HCT116 (cell line): ENCODE measurements around the gene KLK7. TPM values are rescaled to one million over a fixed set of nuclear protein-coding genes. Genes with fewer than 3 reads are reported as not detected.
"Not testable (repeated sequence)": the region's sequence is repeated elsewhere in the genome, so short reads cannot be mapped to it uniquely, and the experiment has no call there.

Source experiments
- ATAC-seq: fragments of 200-7000 bp; cut with Tn5 transposase; 2 replicates; pipeline ENCODE4 v1.9.1; 2020; ENCODE audit warnings: mild to moderate bottlenecking, moderate library complexity
- BruUV-seq: library from RNA; stranded (reverse); fragments of 400-500 nt; replicated peaks from 2 replicates; lab custom pipeline; 2021; lab: Mats Ljungman, UMichigan
- CTCF ChIA-PET: fragments of 300-600 bp; sonication (Branson Sonifier 250); formaldehyde crosslinking; loops from one replicate; lab custom pipeline; 2021; ENCODE audit warnings: antibody characterized with exemption; lab: Charles Lee
- POLR2A ChIA-PET: fragments of 300-600, 350-600 bp; sonication (Branson Sonifier 250); formaldehyde crosslinking; loops from one replicate; lab custom pipeline; 2021; ENCODE audit warnings: antibody characterized with exemption; lab: Charles Lee
- RAD21 ChIA-PET, 2 experiments: fragments of 300-600 bp; sonication (Branson Sonifier 250); formaldehyde crosslinking; loops; one replicate each; lab custom pipeline; 2023; ENCODE audit warnings: low total read pairs in 2 of 2; ENCODE audit not compliant: uncharacterized antibody in 2 of 2, unreplicated experiment in 2 of 2, low non-redundant PET in 1 of 2; lab: Charles Lee
- DNase-seq: peaks from one replicate; pipeline ENCODE4 v3.0.0-alpha.2; 2010; ENCODE audit warnings: low read depth, low spot score
- H2AFZ ChIP-seq: fragments of 200-600 bp; shearing (Covaris generic), sonication (generic); 2 replicates; pipeline ENCODE4 v1.6.1; 2017; ENCODE audit warnings: low read depth, mixed run types, mixed read lengths, antibody characterized with exemption, low read length; ENCODE audit not compliant: poor library complexity, severe bottlenecking
- H3K27ac ChIP-seq: 2 replicates; pipeline ENCODE4 v1.5.1; 2012; ENCODE audit warnings: low read depth, low read length
- H3K27me3 ChIP-seq: fragments of 200-600 bp; sonication (generic); 2 replicates; pipeline ENCODE4 v1.6.1; 2016; ENCODE audit warnings: mixed run types, low read length, mixed read lengths; ENCODE audit not compliant: insufficient read depth
- H3K36me3 ChIP-seq, 2 experiments: fragments of 200-500 bp in 1 of 2; fragments of 200-600 bp in 1 of 2; sonication (Bioruptor generic) in 1 of 2; sonication (generic) in 1 of 2; 2 replicates each; pipeline versions ENCODE4 v1.5.1 to v1.6.1; 2014 to 2016; ENCODE audit warnings: low read length in 2 of 2, inconsistent platforms in 1 of 2, mixed read lengths in 1 of 2, mixed run types in 1 of 2; ENCODE audit not compliant: insufficient read depth in 2 of 2, control insufficient read depth in 1 of 2
- H3K4me1 ChIP-seq, 2 experiments: fragments of 200-600 bp in 1 of 2; sonication (generic) in 1 of 2; 2 replicates each; pipeline versions ENCODE4 v1.5.1 to v1.6.1; 2012 to 2017; ENCODE audit warnings: low read length in 2 of 2, inconsistent platforms in 1 of 2, mild to moderate bottlenecking in 1 of 2, mixed read lengths in 1 of 2, mixed run types in 1 of 2, moderate library complexity in 1 of 2; ENCODE audit not compliant: insufficient read depth in 2 of 2, control insufficient read depth in 1 of 2
- H3K4me2 ChIP-seq: fragments of 200-600 bp; sonication (generic); 2 replicates; pipeline ENCODE4 v1.6.1; 2017; ENCODE audit warnings: mixed run types, low read length, mixed read lengths
- H3K4me3 ChIP-seq, 2 experiments: fragments of 200-600 bp in 1 of 2; sonication (generic) in 1 of 2; replicated peaks in 1 of 2; 2 replicates each; pipeline ENCODE4 v1.5.1; 2011 to 2016; ENCODE audit warnings: low read length in 2 of 2, control low read depth in 1 of 2, low read depth in 1 of 2, mild to moderate bottlenecking in 1 of 2, mixed read lengths in 1 of 2, mixed run types in 1 of 2
- H3K79me2 ChIP-seq: fragments of 200-600 bp; sonication (generic); 2 replicates; pipeline ENCODE4 v1.6.1; 2017; ENCODE audit warnings: mild to moderate bottlenecking, mixed run types, low read length, moderate library complexity, mixed read lengths; ENCODE audit not compliant: insufficient read depth
- H3K9ac ChIP-seq: fragments of 200-600 bp; sonication (generic); 2 replicates; pipeline ENCODE4 v1.6.1; 2016; ENCODE audit warnings: low read length, mixed read lengths
- H3K9me2 ChIP-seq: fragments of 200-600 bp; sonication (generic), shearing (Covaris generic); 2 replicates; pipeline ENCODE4 v1.6.1; 2017; ENCODE audit warnings: mixed run types, mild to moderate bottlenecking, moderate library complexity; ENCODE audit not compliant: insufficient read depth
- H3K9me3 ChIP-seq, 2 experiments: fragments of 200-500 bp in 1 of 2; fragments of 200-600 bp in 1 of 2; sonication (Bioruptor generic) in 1 of 2; sonication (generic) in 1 of 2; 2 replicates each; pipeline ENCODE4 v1.6.1; 2014 to 2017; ENCODE audit warnings: low read length in 2 of 2, mixed read lengths in 2 of 2, inconsistent platforms in 1 of 2, low read depth in 1 of 2, mild to moderate bottlenecking in 1 of 2, mixed run types in 1 of 2, moderate library complexity in 1 of 2; ENCODE audit not compliant: control insufficient read depth in 1 of 2, insufficient read depth in 1 of 2
- H4K20me1 ChIP-seq: fragments of 200-600 bp; sonication (generic), shearing (Covaris generic); 2 replicates; pipeline ENCODE4 v1.6.1; 2017; ENCODE audit warnings: mixed run types, mild to moderate bottlenecking, moderate library complexity; ENCODE audit not compliant: insufficient read depth
- CBX3 ChIP-seq: IDR thresholded peaks from 2 replicates; pipeline ENCODE4 v1.6.1; 2012; ENCODE audit warnings: low read depth
- EGR1 ChIP-seq: IDR thresholded peaks from 2 replicates; pipeline ENCODE4 v1.6.1; 2012; ENCODE audit warnings: low read depth
- ELF1 ChIP-seq: IDR thresholded peaks from 2 replicates; pipeline ENCODE4 v1.6.1; 2012; ENCODE audit warnings: low read depth, borderline replicate concordance
- EZH2 ChIP-seq: fragments of 200-600 bp; sonication (generic); IDR thresholded peaks from 2 replicates; pipeline ENCODE4 v1.6.1; 2017; ENCODE audit warnings: antibody characterized with exemption, mixed run types
- FOSL1 ChIP-seq: IDR thresholded peaks from 2 replicates; pipeline ENCODE4 v1.6.1; 2012; ENCODE audit warnings: low read depth
- JUND ChIP-seq: IDR thresholded peaks from 2 replicates; pipeline ENCODE4 v1.6.1; 2012
- POLR2A ChIP-seq: IDR thresholded peaks from 2 replicates; pipeline ENCODE4 v1.7.0; 2011; ENCODE audit warnings: borderline replicate concordance; ENCODE audit not compliant: insufficient read depth, insufficient read length; ENCODE audit errors: extremely low read depth
- RAD21 ChIP-seq: IDR thresholded peaks from 2 replicates; pipeline ENCODE4 v1.6.1; 2012; ENCODE audit warnings: low read depth, mild to moderate bottlenecking
- SIN3A ChIP-seq: IDR thresholded peaks from 2 replicates; pipeline ENCODE4 v1.6.1; 2012; ENCODE audit warnings: low read depth
- SP1 ChIP-seq: IDR thresholded peaks from 2 replicates; pipeline ENCODE4 v1.6.1; 2012; ENCODE audit warnings: low read depth
- TCF7L2 ChIP-seq: IDR thresholded peaks from 2 replicates; pipeline ENCODE4 v1.7.0; 2011; ENCODE audit warnings: borderline replicate concordance, inconsistent platforms; ENCODE audit not compliant: insufficient read depth, insufficient read length; ENCODE audit errors: extremely low read depth
- intact Hi-C: fragments of 100-400 bp; cut with micrococcal nuclease; formaldehyde crosslinking; loops from 2 replicates; pipeline ENCODE4 v1.10.0; 2022
- total RNA-seq: library from RNA; stranded (reverse); gene quantifications from one replicate; pipeline ENCODE4 v1.2.1, GENCODE V29; 2021; ENCODE audit not compliant: unreplicated experiment
- TF ChIP-seq, protein P1 (sequence below): IDR thresholded peaks from 2 replicates; pipeline ENCODE4 v1.6.1; 2012
- TF ChIP-seq, protein P2 (sequence below): IDR thresholded peaks from 2 replicates; pipeline ENCODE4 v1.6.1; 2011; ENCODE audit warnings: mild to moderate bottlenecking, low read length, moderate library complexity; ENCODE audit not compliant: insufficient replicate concordance; ENCODE audit errors: extremely low read depth

The KLK7 gene
- total RNA-seq, 1 experiment from 2014 or later = 30.5 TPM

DNA sequence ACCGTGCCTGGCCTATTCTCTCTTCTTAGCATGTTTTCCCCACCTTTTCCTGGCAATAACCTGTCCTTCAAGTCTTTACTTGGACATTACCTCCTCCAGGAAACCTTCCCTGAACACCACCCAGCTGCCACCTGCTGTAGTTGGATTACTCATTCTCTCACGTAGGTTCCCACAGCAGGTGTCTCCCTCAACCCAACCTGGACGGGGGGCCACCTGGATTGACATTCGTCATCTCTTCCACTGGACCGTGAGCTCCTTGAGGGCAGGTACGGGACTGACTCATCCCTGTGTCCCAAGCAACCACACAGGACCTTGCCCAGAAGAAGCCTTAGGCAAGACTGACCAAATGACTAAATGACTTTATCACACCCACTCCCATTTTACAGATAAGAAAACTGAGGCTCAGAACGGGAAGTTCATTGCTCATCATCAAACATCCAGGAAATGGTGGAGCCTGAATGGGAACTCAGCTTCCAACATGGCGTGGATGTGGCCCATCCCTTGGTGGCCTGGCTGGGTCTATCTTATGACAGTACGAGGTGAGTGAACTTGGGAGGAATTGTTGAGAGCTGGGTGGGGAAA is 10.8 kb downstream of the KLK7 start:
- no peak overlapping the region for H3K4me3 ChIP-seq
- H3K4me2 ChIP-seq = peak overlapping the region; percentile 2
- TF ChIP-seq POLR2A (no peak), RAD21 (no peak; the same call in 1 of the 2 replicates), TCF7L2 (no peak), JUND (peak; percentile 47; the same call in 1 of the 2 replicates), ELF1 (no peak), SP1 (peak; percentile 52), SIN3A (no peak), CBX3 (peak; percentile 88), FOSL1 (peak; percentile 55; the same call in 1 of the 2 replicates), EZH2 (no peak), EGR1 (no peak)
- TF ChIP-seq, protein P1, sequence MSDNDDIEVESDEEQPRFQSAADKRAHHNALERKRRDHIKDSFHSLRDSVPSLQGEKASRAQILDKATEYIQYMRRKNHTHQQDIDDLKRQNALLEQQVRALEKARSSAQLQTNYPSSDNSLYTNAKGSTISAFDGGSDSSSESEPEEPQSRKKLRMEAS = peak; percentile 61
- TF ChIP-seq, protein P2, sequence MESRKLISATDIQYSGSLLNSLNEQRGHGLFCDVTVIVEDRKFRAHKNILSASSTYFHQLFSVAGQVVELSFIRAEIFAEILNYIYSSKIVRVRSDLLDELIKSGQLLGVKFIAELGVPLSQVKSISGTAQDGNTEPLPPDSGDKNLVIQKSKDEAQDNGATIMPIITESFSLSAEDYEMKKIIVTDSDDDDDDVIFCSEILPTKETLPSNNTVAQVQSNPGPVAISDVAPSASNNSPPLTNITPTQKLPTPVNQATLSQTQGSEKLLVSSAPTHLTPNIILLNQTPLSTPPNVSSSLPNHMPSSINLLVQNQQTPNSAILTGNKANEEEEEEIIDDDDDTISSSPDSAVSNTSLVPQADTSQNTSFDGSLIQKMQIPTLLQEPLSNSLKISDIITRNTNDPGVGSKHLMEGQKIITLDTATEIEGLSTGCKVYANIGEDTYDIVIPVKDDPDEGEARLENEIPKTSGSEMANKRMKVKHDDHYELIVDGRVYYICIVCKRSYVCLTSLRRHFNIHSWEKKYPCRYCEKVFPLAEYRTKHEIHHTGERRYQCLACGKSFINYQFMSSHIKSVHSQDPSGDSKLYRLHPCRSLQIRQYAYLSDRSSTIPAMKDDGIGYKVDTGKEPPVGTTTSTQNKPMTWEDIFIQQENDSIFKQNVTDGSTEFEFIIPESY = no peak
- ChIA-PET RAD21 (no interaction called here), CTCF (no interaction called here), POLR2A (interaction anchor here (0.7 to 1.7 kb wide), 2 partner anchors 28 to 42 kb away, joined by 3 to 4 read pairs; partner anchors contain the start of gene KLK8)
- H3K27me3 ChIP-seq = no peaks in the 10 kb centered on the region
- no peak overlapping the region for H2AFZ ChIP-seq
- no peak for ATAC-seq
- H3K79me2 ChIP-seq = no peaks in the 10 kb centered on the region
- DNase-seq = peak; percentile 67
- no peak overlapping the region for H3K27ac ChIP-seq
- H3K9me3 ChIP-seq = no peaks in the 10 kb centered on the region
- no peak overlapping the region for H3K9ac ChIP-seq
- peaks cover 47 to 92% of the 10 kb centered on the region in 2 experiments for H3K4me1 ChIP-seq
- H3K36me3 ChIP-seq = no peaks in the 10 kb centered on the region
- H3K9me2 ChIP-seq = no peaks in the 10 kb centered on the region
- no peaks in the 10 kb centered on the region for H4K20me1 ChIP-seq
- intact Hi-C loops = no loop called here
- no TSS peak for BruUV-seq

DNA sequence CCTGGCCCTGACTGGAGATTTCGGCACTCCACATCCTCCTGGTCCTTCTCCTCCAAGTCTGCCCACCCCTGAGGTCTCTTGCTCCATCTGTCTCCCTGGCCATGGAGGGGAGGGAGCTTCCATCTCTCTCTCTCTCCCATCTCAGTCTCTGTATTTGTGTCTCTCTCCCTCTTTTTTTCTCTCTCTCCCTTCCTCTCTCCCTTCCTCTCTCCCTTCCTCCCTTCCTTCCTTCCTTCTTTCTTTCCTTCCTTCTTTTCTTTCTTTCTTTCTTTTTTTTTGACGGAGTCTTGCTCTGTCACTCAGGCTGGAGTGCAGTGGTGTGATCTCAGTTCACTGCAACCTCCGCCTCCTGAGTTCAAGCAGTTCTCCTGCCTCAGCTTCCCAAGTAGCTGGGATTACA is 13.9 kb downstream of the KLK7 start:
- POLR2A ChIA-PET = interaction anchor here (0.9 to 1.4 kb wide), 3 partner anchors 31 to 48 kb away, joined by 3 to 8 read pairs (median 4); partner anchors contain the start of gene KLK8
- H3K27ac ChIP-seq = peak overlapping the region; percentile 95
- H3K27me3 ChIP-seq, BruUV-seq, H3K9me2 ChIP-seq, DNase-seq, H3K36me3 ChIP-seq, H3K9me3 ChIP-seq, H4K20me1 ChIP-seq, ATAC-seq, H3K79me2 ChIP-seq: not testable (repeated sequence)
- RAD21 ChIA-PET = interaction anchor here (0.9 kb wide), 2 partner anchors 38 to 39 kb away, joined by 3 to 4 read pairs; no protein-coding TSS in a partner anchor
- intact Hi-C loops = loop anchor here (2.0 to 5.0 kb wide), 3 partner anchors 32 to 47 kb away; partner anchors contain the start of gene KLK8
- H3K4me1 ChIP-seq = peaks cover 42 to 88% of the 10 kb centered on the region in 2 experiments
- H3K4me3 ChIP-seq = peak overlapping the region; percentile 37 to 53
- peak overlapping the region; percentile 55 for H2AFZ ChIP-seq
- peak overlapping the region; percentile 65 for H3K9ac ChIP-seq
- CTCF ChIA-PET = interaction anchor here (1.0 kb wide), 1 partner anchor 47 kb away, joined by 3 read pairs; no protein-coding TSS in a partner anchor
- H3K4me2 ChIP-seq = peak overlapping the region; percentile 71
